ENCODE results near the gene PRAMEF12. TPM values are rescaled to one million over a fixed set of nuclear protein-coding genes. Genes with fewer than 3 reads are reported as not detected.
"Not testable (repeated sequence)": the region's sequence is repeated elsewhere in the genome, so short reads cannot be mapped to it uniquely, and the experiment has no call there.

Gene PRAMEF12
- total RNA-seq, 4 donors from 2014 or later, result not detected

DNA sequence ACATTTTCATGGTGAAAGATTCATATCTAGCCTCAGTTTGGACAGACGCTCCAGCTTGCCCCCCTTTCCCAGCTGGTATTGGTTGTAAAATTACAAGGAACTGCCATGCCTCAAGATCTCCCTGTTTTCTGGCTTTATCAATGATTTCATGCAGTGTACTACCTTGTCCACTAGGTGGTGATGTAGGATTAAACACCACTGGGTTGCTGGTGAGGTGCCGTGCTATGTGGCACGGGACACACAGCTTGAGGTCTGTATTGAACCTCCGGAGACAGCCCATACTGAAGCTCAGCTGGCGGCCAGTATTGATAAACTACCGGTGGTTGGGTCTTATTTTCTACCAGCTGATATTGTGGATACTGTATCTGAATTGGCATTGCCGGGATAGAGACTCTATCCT is 10.2 kb downstream of the PRAMEF12 start:
- H3K9me3 ChIP-seq, result peaks cover 0 to 30% (median 18%) of the 10 kb centered on the region in 3 donors
- H3K36me3 ChIP-seq; H3K4me1 ChIP-seq; DNase-seq; intact Hi-C loops (cut with DNase I); H3K27me3 ChIP-seq; H3K4me3 ChIP-seq; H3K27ac ChIP-seq: not testable (repeated sequence)
- TF ChIP-seq, protein P1, sequence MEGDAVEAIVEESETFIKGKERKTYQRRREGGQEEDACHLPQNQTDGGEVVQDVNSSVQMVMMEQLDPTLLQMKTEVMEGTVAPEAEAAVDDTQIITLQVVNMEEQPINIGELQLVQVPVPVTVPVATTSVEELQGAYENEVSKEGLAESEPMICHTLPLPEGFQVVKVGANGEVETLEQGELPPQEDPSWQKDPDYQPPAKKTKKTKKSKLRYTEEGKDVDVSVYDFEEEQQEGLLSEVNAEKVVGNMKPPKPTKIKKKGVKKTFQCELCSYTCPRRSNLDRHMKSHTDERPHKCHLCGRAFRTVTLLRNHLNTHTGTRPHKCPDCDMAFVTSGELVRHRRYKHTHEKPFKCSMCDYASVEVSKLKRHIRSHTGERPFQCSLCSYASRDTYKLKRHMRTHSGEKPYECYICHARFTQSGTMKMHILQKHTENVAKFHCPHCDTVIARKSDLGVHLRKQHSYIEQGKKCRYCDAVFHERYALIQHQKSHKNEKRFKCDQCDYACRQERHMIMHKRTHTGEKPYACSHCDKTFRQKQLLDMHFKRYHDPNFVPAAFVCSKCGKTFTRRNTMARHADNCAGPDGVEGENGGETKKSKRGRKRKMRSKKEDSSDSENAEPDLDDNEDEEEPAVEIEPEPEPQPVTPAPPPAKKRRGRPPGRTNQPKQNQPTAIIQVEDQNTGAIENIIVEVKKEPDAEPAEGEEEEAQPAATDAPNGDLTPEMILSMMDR (IDR thresholded peaks at IDR 0.05), result peak in 2 of 6 experiments; percentile 17 to 48
- whole genome bisulfite sequencing, 2 donors, result 44 to 53% methylated on average over 4 to 5 of the region's 7 CpGs

DNA sequence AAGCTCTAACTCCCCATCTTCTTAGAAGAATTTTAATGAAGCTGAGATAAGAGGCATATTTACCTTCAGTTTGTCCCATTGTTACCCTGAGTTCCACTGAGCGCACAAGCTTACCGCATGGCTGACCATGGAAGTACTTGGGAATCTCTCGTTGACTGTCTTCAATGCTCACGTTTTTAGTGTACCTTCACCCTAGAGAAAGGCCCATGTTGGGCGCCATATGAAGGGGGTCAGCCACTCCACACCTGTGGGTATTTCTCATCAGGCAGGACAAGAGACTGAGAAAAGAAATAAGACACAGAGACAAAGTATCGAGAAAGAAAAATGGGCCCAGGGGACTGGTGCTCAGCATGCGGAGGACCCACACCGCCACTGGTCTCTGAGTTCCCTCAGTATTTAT is 11.2 kb downstream of the PRAMEF12 start:
- WGBS, 2 donors, result 90 to 92% methylated on average over 7 of the region's 8 CpGs
- H3K27me3 ChIP-seq; DNase-seq; H3K4me3 ChIP-seq; intact Hi-C loops (cut with DNase I); H3K36me3 ChIP-seq; H3K27ac ChIP-seq; H3K4me1 ChIP-seq: not testable (repeated sequence)
- peaks cover 0 to 30% (median 18%) of the 10 kb centered on the region in 3 donors for H3K9me3 ChIP-seq

DNA sequence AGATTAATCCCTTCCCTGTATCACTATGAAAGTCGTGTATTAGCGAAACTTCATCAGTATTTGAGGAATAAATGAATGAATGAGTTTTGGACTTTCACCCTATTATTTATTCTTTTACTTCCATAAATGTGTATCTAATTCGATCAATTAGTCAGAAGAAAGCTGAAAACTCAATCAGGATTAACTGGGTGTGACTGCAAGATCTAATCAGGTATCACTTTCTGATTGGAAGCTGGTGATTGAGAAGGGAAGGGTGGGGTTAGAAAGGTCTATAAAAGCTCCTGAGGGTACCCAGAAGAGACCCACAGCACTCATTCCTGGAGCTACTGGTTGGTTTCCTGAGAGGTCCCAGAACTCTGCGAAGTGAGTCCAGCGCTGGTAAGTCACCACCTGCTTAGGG is 17.6 kb downstream of the PRAMEF12 start, which contains the start of gene PRAMEF1:
Gene PRAMEF1 (plus strand): TSS at position 301 of the 400 bp plus-strand sequence. CDS start 1,831 bp downstream, outside the sequence.
- H3K9me3 ChIP-seq; H3K4me3 ChIP-seq; H3K36me3 ChIP-seq; H3K27ac ChIP-seq; DNase-seq; H3K27me3 ChIP-seq; intact Hi-C loops (cut with DNase I); H3K4me1 ChIP-seq: not testable (repeated sequence)
- 87% methylated on average over 3 of the region's 5 CpGs; no CpG with 5 or more reads in 1 of the 2 donors for WGBS, 2 donors

DNA sequence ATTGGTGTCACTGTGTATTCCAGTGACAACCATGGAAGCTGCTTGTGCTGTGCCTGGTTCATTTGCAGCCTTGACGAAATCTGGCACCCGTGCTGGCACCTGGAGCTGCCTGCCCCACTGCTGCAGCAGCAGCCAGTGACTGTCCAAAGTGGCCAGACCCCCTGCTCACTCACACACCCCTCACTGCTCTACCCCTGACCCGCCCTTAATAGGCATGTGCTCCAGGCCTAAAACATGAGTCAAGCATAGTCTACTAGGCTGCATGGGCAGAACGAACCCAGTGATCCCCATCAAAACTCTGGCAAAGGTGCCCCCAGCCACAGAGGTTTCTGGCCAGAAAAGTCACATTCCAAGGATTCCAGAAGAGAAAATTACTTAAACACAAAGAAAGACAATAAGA is 25.4 kb downstream of the PRAMEF12 start:
- Histone ChIP-seq H3K9me3 (no peaks in the 10 kb centered on the region), H3K36me3 (no peaks in the 10 kb centered on the region), H3K27ac (no peak overlapping the region), H3K4me1 (no peaks in the 10 kb centered on the region), H3K4me3 (no peak overlapping the region), H3K27me3 (no peaks in the 10 kb centered on the region)
- TF ChIP-seq, protein P1 (IDR thresholded peaks at IDR 0.05), result no peak
- TF ChIP-seq POLR2A (IDR thresholded peaks at IDR 0.05), result no peak
- DNase-seq, result no peak
- WGBS, 2 donors, result 17 to 53% methylated on average over 1 to 2 of the region's 4 CpGs
- intact Hi-C loops (cut with DNase I), result no loop called here

DNA sequence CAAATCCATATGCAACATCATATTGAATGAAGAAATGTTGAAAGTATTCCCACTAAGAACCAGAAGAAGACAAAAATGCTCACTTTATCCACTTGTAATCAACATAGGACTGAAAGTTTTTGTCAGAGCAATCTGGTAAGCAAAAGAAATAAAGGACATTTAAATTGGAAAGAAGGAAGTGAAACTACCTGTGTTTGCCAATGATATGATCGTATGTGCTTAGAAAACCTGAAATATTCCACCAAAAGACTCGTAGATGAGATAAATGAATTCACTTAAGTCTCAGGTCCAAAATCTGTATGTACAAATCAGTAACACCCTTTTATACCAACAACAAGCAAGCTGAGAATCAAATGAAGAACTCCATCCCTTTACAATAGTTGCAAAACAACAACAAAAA is 26.2 kb downstream of the PRAMEF12 start:
- Histone ChIP-seq H3K9me3 (no peaks in the 10 kb centered on the region), H3K4me3 (no peak overlapping the region), H3K27ac (no peak overlapping the region), H3K4me1 (no peaks in the 10 kb centered on the region), H3K27me3 (no peaks in the 10 kb centered on the region), H3K36me3 (no peaks in the 10 kb centered on the region)
- WGBS, 2 donors, result 49 to 65% methylated on average over 2 of the region's 2 CpGs
- intact Hi-C loops (cut with DNase I), result no loop called here
- TF ChIP-seq, protein P1 (IDR thresholded peaks at IDR 0.05), result no peak
- no peak for TF ChIP-seq POLR2A (IDR thresholded peaks at IDR 0.05)
- no peak for DNase-seq

DNA sequence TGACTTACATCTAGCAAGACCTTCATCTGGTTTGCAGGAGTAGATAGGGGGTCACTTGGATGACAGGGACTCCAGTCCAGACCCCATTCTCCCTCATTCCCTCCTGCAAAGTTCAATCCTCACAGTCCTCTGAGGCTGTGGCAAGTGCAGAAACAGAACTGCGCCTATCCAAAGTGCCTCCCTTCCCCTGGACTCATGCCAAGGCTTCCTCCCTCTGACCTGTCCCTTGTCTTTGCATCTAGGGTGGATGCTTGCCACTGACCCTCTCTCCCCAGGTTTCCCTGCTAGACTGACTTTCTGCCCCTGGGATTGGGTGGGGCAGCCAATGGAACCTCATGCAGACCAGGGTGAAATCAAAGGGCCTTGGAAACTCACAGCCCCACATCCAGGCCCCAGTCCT is 36.4 kb downstream of the PRAMEF12 start:
- Histone ChIP-seq H3K27me3 (peaks cover 0 to 19% (median 0%) of the 10 kb centered on the region in 4 donors), H3K36me3 (no peaks in the 10 kb centered on the region), H3K4me3 (no peak overlapping the region), H3K9me3 (no peaks in the 10 kb centered on the region), H3K27ac (no peak overlapping the region), H3K4me1 (no peaks in the 10 kb centered on the region)
- intact Hi-C loops (cut with DNase I), result no loop called here
- 67% methylated on average over 1 of the region's 1 CpG; no CpG with 5 or more reads in 1 of the 2 donors for WGBS, 2 donors
- TF ChIP-seq, protein P1 (IDR thresholded peaks at IDR 0.05), result no peak
- TF ChIP-seq POLR2A (IDR thresholded peaks at IDR 0.05), result no peak
- DNase-seq, result no peak

All from esophagus squamous epithelium (tissue), 5 donors.